ENCODE data around the gene CCDC192.
"Not testable (repeated sequence)": the region's sequence is repeated elsewhere in the genome, so short reads cannot be mapped to it uniquely, and the experiment has no call there.

Gene CCDC192

DNA sequence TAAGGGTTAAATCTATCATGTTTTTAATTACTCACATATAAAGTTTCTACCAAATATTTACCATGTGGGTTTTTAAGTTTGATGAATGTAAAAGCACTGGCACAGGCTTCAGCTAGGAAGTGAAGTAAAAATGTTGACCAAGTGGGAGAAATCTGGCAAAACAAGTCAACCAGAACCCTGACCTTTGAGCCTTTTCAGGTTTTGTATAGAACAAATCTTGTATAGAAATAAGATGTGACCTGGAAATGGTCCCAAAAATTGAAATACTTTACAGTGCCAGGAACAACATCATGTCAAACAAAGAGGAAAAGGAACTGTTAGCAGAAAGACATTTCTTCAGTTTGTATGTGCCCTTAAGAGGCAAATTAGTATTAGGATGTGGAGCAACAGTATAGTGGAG lies 137.6 kb downstream of the CCDC192 start:
- H3K9me3 ChIP-seq = no peaks in the 10 kb centered on the region
- no peaks in the 10 kb centered on the region for H3K36me3 ChIP-seq
- H3K4me3 ChIP-seq = no peak overlapping the region
- no peaks in the 10 kb centered on the region for H3K4me1 ChIP-seq
- no peak for DNase-seq
- H3K27ac ChIP-seq = no peak overlapping the region
- no peaks in the 10 kb centered on the region for H3K27me3 ChIP-seq
- intact Hi-C loops (cut with DNase I; ENCODE audit: low total_unique reads) = no loop called here
- TF ChIP-seq, protein P1, sequence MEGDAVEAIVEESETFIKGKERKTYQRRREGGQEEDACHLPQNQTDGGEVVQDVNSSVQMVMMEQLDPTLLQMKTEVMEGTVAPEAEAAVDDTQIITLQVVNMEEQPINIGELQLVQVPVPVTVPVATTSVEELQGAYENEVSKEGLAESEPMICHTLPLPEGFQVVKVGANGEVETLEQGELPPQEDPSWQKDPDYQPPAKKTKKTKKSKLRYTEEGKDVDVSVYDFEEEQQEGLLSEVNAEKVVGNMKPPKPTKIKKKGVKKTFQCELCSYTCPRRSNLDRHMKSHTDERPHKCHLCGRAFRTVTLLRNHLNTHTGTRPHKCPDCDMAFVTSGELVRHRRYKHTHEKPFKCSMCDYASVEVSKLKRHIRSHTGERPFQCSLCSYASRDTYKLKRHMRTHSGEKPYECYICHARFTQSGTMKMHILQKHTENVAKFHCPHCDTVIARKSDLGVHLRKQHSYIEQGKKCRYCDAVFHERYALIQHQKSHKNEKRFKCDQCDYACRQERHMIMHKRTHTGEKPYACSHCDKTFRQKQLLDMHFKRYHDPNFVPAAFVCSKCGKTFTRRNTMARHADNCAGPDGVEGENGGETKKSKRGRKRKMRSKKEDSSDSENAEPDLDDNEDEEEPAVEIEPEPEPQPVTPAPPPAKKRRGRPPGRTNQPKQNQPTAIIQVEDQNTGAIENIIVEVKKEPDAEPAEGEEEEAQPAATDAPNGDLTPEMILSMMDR (IDR thresholded peaks at IDR 0.05) = no peak

DNA sequence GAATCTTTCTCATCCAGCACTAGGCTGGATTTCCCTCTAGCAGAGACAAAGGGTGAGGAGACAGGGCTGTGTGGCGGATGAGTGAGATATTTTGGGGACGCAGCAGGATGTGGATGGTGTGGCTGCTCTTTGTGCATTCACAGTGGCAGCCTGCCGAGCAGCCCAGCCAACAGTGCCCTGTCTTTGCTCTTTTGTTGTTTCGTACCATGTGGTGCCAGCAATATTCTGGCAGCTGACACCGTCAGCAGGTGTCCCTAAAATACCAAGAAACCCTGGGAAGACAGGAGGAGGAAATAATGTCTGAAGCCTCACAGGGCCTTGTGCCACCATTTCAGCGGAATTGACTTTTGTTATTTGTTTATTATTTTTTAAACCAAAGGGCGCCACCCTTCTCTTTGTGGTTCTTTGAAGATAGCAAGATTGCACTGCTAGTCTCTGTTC lies 141.4 kb downstream of the CCDC192 start:
- Histone ChIP-seq H3K36me3 (no peaks in the 10 kb centered on the region), H3K4me3 (no peak overlapping the region), H3K27me3 (no peaks in the 10 kb centered on the region), H3K4me1 (no peaks in the 10 kb centered on the region), H3K27ac (no peak overlapping the region), H3K9me3 (no peaks in the 10 kb centered on the region)
- TF ChIP-seq, protein P1 (IDR thresholded peaks at IDR 0.05) = no peak
- intact Hi-C loops (cut with DNase I; ENCODE audit: low total_unique reads) = no loop called here
- no peak for DNase-seq

DNA sequence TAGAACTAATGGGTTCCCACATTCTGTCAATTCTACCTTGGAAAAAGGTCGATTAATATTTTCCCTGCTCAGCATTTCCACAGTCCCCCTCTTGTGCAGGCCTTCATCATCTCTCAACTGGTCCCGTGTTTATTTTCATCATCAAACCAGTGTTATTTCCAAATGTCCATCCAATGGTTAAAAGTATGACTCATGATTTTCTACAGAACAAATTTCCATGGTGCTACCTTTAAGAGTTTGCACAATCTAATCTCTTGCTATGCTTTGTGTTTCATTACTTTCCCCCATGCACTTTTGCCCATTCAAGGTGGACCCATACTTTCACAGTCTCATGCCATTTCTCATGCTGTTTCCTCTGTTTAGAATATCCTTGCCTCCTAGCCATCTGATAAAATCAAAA lies 143.7 kb downstream of the CCDC192 start:
- no peaks in the 10 kb centered on the region for H3K27me3 ChIP-seq
- H3K36me3 ChIP-seq = no peaks in the 10 kb centered on the region
- no peaks in the 10 kb centered on the region for H3K4me1 ChIP-seq
- DNase-seq = no peak
- intact Hi-C loops (cut with DNase I; ENCODE audit: low total_unique reads) = no loop called here
- TF ChIP-seq, protein P1 (IDR thresholded peaks at IDR 0.05) = no peak
- H3K9me3 ChIP-seq = no peaks in the 10 kb centered on the region
- H3K4me3 ChIP-seq = no peak overlapping the region
- no peak overlapping the region for H3K27ac ChIP-seq

DNA sequence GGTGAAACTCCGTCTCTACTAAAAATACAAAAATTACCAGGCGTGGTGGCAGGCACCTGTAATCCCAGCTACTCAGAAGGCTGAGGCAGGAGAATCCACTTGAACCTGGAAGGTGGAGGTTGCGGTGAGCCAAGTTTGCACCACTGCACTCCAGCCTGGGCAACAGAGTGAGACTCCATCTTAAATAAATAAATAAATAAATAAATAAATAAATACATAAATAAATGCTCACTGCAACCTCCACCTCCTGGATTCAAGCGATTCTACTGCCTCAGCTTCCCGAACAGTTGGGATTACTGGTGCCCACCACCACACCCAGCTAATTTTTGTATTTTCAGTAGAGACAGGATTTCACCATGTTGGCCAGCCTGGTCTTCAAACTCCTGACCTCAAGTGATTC lies 144.4 kb downstream of the CCDC192 start:
- not testable (repeated sequence) for DNase-seq

DNA sequence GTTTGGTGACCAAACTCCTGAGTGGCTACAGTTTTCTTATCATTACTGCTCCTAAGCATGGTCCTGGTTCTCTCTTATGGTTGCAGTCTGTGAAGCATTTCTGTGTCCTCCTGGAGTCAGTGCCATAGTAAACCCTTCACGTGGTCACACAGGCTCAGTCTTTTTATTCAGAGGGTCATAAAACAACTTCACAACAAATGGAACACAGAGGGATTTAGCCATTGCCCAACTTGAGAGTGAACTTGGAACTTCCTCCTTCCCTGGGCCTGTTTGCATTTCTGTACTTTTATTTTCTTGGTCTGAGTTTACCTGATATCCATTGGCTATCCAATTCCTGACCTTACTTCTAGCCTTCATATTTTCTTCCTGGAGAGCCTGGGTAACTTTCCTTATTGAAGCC lies 144.9 kb downstream of the CCDC192 start:
- Histone ChIP-seq H3K27me3 (no peaks in the 10 kb centered on the region), H3K9me3 (no peaks in the 10 kb centered on the region), H3K4me1 (no peaks in the 10 kb centered on the region), H3K27ac (no peak overlapping the region), H3K4me3 (no peak overlapping the region), H3K36me3 (no peaks in the 10 kb centered on the region)
- DNase-seq = no peak
- TF ChIP-seq, protein P1 (IDR thresholded peaks at IDR 0.05) = no peak
- intact Hi-C loops (cut with DNase I; ENCODE audit: low total_unique reads) = no loop called here

More for the DNA sequence above, 144.4 kb downstream of the CCDC192 start:
- H3K4me3 ChIP-seq; H3K27ac ChIP-seq; H3K4me1 ChIP-seq; H3K9me3 ChIP-seq; H3K27me3 ChIP-seq; intact Hi-C loops (cut with DNase I; ENCODE audit: low total_unique reads); H3K36me3 ChIP-seq: not testable (repeated sequence)

DNA sequence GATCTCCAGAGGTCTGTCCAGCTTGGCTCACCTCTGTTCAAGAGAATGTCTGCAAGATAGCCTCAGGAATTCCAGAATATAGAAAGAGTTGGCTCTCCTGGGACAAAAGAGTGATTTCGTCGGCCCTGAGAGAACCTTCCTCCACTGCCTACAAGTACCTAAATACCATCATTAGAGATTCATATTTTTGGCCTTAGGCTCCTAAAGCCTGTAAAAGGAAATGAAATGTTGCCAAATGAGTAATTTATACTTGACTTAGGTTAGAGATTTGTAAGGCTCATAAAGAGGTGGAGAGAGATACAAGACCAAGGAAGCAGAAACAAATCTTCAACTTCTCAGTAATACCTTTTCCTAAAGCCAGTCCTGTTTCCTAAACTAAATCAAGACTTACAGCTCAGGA lies 146.2 kb downstream of the CCDC192 start:
- Histone ChIP-seq H3K9me3 (no peaks in the 10 kb centered on the region), H3K27me3 (no peaks in the 10 kb centered on the region), H3K36me3 (no peaks in the 10 kb centered on the region), H3K27ac (no peak overlapping the region), H3K4me1 (no peaks in the 10 kb centered on the region), H3K4me3 (no peak overlapping the region)
- intact Hi-C loops (cut with DNase I; ENCODE audit: low total_unique reads) = no loop called here
- TF ChIP-seq, protein P1 (IDR thresholded peaks at IDR 0.05) = no peak
- DNase-seq = no peak

Data from tibial artery (tissue), 4 donors.